Choroid plexus epithelial cell (primary cell): ENCODE results near the gene MICOS13.

Experiments
- DNase-seq: peaks from one replicate; pipeline ENCODE4 v3.0.0-alpha.2; 2010; ENCODE audit warnings: low read depth
- H3K4me3 ChIP-seq: 2 replicates; pipeline ENCODE4 v1.5.1; 2011; ENCODE audit warnings: low read depth, mild to moderate bottlenecking, control low read depth, low read length, moderate library complexity
- CTCF ChIP-seq: conservative IDR thresholded peaks from 2 replicates; pipeline ENCODE4 v1.5.1; 2011; ENCODE audit warnings: low read depth, mild to moderate bottlenecking, control low read depth, inconsistent platforms, low read length, moderate library complexity

The MICOS13 gene

GRCh38 chr19:5684694-5685430 lies 4.5 kb upstream of the MICOS13 start:
- TF ChIP-seq CTCF, result no peak
- no peak for DNase-seq
- no peak overlapping the region for H3K4me3 ChIP-seq

GRCh38 chr19:5683177-5683886 lies 3.0 kb upstream of the MICOS13 start:
- H3K4me3 ChIP-seq, result no peak overlapping the region
- no peak for TF ChIP-seq CTCF
- no peak for DNase-seq

DNA sequence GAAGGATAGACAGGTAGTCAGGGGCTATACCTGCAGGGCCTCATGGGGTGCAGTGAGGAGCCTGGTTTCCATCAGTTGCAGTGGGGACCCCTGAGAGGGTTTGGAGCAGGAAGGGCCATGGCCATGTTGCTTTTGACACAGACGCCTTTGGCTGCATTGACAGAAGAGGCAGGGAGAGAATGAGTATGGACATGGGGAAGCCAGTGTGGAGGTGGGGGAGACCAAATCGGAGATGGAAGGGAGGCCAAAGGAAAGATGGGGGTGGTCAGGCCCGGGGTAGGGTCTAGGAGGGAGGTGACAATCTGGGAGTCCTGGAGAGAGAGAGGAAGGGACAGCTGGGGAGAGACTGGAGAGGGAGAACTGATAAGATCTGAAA lies 1.8 kb upstream of the MICOS13 start:
- no peak for TF ChIP-seq CTCF
- H3K4me3 ChIP-seq, result no peak overlapping the region
- no peak for DNase-seq

- no peak for TF ChIP-seq CTCF
- DNase-seq, result no peak
- H3K4me3 ChIP-seq, result peak overlapping the region; percentile 92
Observed at GRCh38 chr19:5681391-5682106, 1.2 kb upstream of the MICOS13 start.

- TF ChIP-seq CTCF, result peak; percentile 10
- DNase-seq, result peak; percentile 40
- H3K4me3 ChIP-seq, result peak overlapping the region; percentile 92
Observed at GRCh38 chr19:5680084-5680436, 256 bp downstream of the MICOS13 start.

- H3K4me3 ChIP-seq, result peak overlapping the region; percentile 92
- DNase-seq, result no peak
- TF ChIP-seq CTCF, result no peak
Observed at GRCh38 chr19:5679289-5680083, 830 bp downstream of the MICOS13 start.
